ENCODE data around the gene DPH3.

GRCh38 chr3:16262174-16262573 lies 2.6 kb downstream of the DPH3 start:
- TF ChIP-seq YY1 (tag by site-specific recombination; IDR thresholded peaks at IDR 0.05) (no peak), ZNF704 (tag by site-specific recombination; IDR thresholded peaks at IDR 0.05) (no peak), ZNF830 (tag by site-specific recombination; IDR thresholded peaks at IDR 0.05; ENCODE audit: low read depth) (no peak), ZSCAN5A (tag by site-specific recombination; IDR thresholded peaks at IDR 0.05) (no peak), CTCF (tag by site-specific recombination; IDR thresholded peaks at IDR 0.05) (no peak), ZFP37 (tag by site-specific recombination; IDR thresholded peaks at IDR 0.05) (no peak), GFI1B (tag by site-specific recombination; IDR thresholded peaks at IDR 0.05) (no peak), SP2 (tag by site-specific recombination; IDR thresholded peaks at IDR 0.05) (no peak), ZBTB49 (tag by site-specific recombination; IDR thresholded peaks at IDR 0.05; ENCODE audit: low read depth) (no peak)
